ENCODE data around the gene TBRG4.

The TBRG4 gene

DNA sequence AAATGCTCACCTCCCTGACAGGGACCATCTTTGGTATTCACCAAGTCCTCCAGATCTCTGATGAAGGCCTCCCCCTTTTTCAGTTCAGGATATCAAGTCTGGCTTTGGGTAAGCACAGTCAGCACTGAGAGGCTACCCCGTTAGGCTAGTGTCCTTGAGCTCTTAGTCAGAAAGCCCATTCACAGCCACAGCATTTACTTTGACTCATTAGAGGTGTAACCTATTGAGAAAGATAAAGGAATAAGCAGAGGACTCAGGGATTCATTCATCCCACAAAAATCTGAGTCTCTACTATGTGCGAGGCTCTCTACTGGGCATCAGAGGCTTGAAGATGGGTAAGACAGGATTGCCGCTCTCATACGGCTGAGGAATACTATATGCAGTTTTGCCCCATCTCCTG is 32.1 kb upstream of the TBRG4 start:
- DNase-seq (ENCODE audit: low read depth in 3 of 3): no peak

DNA sequence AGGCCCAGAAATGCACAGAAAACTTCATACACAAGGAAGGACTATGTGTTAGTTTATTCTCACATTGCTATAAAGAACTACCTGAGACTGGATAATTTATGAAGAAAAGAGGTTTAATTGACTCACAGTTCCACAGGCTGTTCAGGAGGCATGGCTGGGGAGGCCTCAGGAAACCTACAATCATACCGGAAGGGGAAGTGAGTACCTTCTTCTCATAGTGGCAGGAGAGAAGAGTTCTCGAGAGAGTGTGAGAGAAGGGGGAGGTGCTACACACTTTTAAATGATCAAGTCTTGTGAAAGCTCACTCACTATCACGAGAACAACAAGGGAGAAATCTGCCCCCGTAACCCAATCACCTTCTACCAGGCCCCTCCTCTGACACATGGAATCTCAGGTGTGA is 29.3 kb upstream of the TBRG4 start:
- no peak for DNase-seq (ENCODE audit: low read depth in 3 of 3)

DNA sequence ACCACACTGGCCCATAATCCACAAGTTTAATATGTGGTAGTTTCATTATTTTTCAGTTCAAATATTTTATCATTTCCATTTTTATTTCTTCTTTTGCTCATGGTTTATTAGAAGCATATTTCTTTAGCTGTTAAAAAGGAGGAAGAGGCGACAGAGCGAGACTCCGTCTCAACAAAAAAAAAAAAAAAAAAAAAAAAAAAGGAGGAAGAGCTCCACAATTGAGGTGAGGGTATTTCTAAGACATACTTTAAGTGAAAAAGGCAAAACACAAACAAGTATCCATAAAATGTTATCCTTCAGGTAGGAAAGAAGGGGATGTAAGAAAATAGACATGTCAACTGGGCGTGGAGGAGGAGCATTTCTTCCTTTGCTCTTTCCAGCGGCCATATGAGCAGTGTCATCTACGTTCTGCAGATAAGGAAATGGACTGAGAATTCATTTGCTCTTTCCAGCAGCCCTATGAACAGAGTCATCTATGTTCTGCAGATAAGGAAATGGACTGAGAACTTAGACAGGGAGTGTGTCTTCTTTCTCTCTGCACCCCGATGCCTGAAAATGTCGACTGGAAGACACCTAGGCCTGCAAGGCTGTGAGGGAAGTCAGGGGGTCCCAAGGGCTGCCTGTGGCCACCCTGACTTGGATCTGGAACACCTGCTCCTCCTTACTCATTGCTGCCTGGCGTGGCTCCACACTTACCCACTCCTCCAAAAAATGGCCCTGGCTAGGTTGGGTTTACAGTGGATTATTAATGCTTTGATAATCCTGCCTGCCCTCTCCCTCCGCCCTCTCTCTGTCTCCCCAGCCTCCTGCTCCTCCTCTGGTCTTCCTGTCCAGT is 27.2 kb upstream of the TBRG4 start:
- DNase-seq (ENCODE audit: low read depth in 3 of 3): no peak

DNA sequence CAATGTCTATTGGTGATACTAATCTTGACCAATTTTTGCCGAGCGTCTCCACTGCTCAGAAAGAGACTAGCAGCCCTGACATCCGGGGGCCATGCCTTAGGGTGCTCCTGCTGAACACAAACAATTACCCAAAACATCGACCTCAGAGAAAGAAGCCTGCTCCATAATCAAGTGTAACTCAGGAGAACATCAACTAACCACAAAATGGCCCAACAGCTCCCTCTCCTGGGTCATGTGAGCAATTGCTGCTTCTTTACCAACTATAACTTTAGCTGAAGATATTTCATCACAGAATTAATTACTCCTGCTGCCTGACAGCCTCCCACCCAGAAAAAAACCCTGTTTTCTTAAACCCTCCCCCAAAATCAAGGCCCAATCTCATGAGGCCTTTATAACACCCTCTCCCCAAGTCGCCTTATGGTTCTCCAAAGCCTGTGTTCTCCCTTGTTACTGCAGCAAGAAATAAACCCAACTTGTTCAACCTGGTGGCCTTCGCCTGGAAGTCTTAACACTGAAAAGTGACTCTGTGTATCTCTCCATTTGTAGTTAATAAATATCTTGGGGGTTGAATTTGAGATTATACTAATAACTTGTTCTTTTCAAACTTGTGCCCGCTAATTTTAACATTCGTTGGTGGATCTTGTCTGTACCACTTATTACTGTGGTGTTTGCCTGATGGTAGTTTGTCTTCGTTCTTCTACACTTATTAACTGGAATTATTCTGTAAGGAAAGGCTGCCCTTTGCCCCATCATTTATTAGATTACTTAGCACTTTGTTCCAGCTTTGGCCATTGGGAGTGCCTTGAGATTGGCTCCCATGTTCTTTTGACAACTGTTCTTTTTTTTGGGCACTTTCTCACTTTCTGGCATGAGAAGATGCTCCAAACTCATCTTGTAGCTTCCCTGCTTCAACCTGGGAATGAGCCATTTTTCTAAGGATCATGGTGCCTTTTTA is 24.9 kb upstream of the TBRG4 start:
- peak; percentile 42 to 45 (median 43) for DNase-seq (ENCODE audit: low read depth in 3 of 3)

DNA sequence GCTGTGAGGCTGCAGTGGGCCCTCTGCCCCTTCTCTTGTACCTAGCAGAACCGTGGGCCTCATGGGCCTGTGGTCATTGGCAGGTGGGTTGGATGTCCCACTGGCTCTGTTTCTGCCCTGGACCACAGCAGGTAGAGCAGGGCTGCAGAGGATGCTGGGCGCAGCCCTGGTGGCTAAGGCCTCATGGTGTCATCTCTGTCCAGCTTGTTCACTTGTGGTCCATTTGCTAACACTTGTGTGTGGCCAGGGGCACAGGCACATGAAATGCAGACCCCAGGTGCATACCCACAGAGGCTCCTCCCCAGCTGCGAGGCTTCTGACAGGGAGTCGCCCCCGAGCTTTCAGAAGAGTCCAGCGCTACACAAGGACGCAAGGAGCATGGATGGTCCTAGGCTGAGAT is 22.4 kb upstream of the TBRG4 start:
- DNase-seq (ENCODE audit: low read depth in 3 of 3): no peak

DNA sequence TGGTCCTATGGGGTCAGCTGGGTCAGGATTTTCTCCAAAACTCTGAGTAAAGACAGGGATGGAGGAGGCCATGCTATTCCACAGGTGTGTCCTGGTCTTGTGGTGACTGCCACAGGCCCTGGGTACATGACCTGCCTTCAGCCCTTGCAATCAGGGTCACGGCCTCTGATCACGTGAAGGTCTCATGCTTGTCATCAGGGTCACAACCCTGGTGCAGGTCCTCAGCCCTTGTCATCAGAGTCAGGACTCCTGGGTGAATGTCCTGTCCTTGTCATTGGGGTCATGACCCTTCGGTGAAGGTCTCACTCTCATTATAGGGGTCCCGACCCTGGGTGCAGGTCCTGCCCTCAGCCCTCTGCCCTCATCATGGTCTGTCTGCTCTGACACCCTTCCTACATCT is 21.9 kb upstream of the TBRG4 start:
- no peak for DNase-seq (ENCODE audit: low read depth in 3 of 3)

DNA sequence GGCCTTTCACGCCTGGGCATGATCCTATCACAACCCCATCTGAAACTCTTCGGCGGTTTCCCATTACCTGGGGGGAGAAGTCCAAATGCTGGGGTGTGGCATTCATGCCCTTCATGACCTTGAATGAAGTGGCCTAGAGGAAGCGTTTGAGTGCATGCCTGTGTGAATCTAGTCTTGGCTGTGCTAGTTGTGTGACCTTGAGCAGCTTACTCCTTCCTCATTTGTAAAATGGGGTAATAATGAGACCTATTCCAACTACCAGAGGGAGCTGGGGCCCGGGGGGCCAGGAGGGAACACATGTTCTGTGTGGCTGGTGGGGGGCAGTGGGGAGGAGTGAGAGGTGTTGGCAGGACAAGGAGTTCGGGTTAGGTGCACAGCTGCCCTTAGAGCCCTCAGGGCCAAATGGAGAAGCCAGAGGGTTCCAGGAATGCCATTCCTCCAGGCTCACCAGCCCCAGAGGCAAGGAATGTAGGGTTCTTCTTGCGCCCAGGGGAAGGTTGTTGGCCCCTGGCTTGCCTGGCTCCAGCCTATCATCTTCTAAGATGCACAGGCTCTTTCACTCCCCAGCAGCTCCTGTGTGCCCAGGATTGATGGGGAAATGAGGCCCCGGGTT is 21.3 kb upstream of the TBRG4 start:
- no peak for DNase-seq (ENCODE audit: low read depth in 3 of 3)

DNA sequence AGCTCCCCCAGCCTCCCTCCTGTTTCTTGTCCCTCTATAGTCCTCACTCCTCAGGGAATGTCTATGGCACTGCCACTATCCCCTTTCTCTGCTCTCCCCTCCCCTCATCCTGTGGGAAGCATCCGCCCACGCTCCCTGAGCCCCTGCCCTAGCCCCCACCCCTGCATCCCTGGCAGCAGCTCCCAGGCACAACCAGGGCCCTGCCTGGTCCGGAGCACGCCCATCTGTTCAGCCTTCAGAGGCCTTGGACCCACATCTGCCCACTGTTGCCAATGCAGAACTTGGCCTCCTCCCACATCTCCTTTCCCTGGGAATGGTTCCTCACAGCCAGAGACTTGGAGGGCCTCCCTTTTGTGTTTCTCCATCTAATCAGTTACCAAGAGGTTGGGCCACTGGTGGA is 20.4 kb upstream of the TBRG4 start:
- no peak for DNase-seq (ENCODE audit: low read depth in 3 of 3)

DNA sequence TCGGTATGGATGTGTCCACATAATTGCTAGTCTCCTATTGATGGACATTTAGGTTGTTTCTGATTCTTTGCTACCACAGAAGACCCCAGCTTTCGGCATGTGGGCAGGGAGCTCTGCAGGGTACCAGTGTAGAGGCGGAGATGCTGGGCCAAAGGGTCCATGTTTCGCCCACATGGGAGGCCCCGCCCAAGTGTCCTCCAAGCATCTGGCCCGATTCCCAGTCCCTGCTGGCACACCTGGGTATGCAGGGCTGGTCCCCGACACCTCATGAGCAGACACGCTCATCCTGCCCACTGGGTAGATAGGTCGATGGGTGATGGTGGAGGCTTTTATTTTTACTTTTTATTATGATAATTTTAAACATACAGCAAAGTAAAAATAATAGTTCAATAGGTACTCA is 19.4 kb upstream of the TBRG4 start:
- DNase-seq (ENCODE audit: low read depth in 3 of 3): no peak

DNA sequence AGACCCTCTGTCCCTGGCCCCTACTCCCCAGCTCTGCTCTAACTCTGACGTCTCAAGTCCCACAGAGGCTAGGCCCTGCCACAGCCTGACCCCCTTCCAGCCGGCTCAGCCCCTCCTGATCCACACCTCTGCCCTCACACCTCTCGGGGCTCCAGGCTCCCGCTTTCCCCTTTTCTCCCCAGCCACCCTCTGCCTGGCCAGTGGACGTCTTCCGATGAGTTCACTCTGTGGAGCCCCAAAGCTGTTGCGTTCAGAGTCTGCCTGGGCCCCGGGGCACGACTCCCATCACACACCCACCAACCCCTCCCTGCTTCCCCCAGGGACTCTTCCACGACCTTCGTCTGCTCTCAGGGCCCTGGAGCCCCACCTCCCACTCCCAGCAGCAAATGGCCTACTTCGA is 18.4 kb upstream of the TBRG4 start:
- DNase-seq (ENCODE audit: low read depth in 3 of 3): no peak

DNA sequence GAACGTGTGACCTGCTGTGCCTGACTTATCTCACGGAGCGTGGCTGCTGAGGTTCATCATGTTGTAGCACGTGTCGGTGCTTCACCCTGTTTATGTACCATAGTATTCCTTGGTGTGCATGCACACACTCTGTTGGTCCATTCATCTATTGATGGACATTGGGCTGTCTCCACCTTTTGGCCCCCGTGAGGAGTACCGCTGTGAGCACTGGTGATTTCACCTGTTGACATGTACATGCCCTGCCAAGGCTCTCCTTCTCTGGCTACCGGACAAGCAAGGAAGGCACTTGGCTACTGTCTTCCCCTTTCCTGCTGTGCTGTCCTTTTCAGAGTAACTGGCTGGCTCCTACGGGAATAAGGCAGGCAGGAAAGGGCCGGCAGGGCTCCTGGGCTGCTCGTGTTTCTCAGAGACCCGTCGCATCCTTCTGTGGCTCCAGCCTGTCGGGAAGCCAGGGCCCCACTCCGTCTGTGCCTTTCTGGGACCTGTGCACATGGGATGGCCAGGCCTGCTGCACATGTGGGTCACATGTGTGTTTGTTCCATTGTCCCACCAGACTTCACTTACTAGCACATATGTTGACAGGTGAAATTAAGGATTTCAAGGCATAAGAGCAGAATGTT is 17.8 kb upstream of the TBRG4 start:
- no peak for DNase-seq (ENCODE audit: low read depth in 3 of 3)

DNA sequence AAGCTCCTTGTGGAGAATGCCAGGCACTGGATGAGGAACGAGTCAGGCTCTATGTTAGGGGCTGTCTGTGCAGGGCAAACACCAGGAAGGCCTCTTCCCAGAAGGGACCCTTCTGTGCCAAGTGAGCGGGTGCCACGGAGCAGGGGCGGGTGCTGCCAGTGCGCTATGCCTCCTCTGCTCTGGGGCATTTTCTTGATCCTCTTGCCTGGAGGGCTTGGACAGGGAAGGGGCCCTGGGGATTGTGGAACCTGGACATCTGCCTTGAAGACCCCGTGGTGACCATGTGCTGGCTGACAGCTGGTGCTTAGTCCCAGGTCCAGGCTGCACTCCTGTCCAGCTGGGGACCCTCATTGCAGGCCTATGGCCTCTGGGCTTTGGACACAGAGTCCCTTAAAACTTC is 15.4 kb upstream of the TBRG4 start:
- DNase-seq (ENCODE audit: low read depth in 3 of 3): no peak

DNA sequence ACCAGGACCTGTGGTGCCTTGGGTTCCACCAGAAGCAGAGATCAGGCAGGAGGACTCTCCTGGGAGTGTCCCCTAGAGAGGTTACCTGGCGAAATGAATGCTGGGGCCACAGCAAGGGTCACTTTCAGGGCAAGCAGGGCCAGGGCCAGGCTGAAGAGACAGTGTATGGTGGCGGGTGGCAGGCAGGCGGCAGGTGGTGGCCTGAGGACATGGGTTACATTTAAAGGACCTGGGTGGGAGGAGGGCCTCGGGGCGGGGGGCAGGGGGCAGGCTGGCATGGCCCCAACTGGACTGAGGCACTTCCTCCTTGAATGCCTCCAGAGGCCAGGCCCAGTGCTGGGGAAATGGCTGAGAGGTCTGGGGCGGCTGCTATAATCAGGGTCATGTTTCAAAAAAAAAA is 14.7 kb upstream of the TBRG4 start:
- DNase-seq (ENCODE audit: low read depth in 3 of 3): no peak

DNA sequence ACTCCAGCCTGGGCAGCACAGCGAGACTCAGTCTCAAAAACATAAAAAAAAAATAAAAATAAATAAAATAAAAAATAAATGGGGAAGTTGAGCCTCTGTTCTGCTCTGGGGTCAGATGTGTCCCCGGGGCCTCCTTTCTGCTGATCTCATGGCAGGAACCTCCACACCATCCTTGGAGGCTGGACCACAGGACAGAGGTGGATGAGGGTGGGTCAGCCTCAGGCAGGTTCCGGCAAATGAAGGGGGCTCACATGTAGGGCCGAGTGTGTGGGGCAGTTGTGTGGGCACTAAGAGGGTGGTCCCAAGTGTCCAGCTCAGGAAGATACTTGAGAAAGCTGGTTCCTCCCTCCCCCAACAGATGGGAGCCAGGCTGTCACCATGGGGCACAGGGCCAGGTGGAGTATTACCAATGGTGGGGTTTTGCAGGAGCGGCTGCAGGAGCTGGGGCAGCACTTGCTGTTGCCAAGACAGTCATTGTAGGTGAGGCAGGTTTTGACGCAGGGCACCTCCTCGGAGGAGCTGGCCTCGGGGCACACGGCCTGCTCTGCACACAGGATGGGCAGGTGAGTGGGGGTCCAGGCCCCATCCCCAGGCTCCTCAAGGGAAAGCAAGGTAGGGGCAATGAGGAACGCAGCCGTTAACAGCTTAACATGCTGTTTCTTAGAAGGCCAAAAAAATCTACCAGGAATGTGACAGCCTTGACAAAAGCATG is 13.9 kb upstream of the TBRG4 start:
- no peak for DNase-seq (ENCODE audit: low read depth in 3 of 3)

DNA sequence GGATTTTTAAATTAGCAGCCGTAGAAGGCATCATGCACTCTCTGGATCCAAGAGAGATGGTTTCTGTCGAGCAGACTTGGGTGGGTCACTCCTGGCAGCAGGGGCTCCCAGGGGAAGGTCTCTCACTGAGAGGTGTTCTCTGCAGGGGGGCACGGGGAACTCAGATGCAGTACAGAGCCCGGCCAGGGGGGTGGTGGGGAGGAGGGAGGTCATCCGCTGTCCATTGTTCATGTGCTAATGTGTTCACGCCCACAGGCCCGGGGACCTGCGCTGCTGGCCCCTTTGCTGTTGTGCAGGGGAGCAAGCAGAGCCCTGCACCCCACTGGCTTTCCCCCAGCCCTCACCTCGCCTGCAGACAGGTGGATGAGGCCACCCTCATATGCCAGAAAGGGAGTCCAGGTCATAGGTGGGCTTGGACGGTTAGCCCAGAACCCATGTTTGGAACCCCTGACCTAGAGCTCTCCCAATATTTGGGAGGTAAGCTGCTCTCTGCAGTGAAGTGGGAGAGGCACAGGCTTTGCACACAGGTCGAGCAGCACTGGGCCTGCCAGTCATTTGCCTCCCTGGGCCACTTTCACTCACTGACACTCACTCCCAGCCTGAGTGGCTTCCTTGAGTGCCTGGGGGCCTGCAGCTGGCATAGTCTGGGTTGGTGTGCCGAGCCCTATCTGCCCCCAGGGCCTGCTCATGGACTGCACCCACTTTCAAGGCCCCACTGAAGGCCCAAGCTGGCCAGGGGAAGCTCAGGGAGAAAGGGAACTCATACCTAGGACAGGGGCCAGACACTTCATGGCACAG is 12.6 kb upstream of the TBRG4 start:
- DNase-seq (ENCODE audit: low read depth in 3 of 3): no peak

DNA sequence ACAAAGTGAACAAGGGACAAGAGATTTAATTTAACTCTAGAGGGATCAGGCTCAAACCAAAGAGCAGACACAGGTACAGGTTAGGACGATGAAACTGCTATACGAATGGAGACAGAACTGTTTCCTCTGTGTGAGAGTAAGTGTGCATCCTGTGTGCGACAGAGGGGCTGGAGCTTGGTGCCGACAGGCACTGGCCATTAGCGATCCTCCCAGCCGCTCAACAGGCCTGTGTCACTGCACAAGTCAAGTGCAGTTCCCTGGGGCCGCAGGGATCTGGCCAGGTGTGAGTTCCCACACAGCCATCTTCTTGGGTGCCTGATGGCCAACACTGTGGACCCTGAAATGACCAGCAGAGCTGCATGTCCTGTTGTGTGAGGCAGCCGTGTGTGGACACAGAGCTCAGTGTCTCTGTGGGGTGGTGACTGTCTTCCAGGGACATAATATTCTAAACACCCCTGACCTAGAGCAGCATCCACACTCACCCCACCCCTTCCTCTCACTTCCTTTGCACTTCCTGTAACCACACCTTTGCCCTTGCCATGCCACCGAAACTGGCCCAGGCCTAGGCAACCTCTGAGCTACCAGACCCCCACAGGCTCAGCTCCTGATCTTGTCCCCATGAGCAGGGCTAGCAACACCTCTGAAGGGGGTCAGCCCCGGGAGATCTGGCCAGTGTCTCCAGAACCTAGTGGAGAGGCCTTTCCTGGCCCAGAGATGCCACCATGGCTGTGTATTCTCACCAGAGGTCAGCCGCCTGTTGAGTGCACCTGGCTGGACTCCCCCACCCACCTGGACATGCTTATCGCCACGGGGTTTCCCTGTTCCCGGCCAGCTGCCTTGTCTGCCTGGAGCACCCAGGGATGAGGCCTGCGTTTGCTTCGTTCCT is 11.7 kb upstream of the TBRG4 start:
- DNase-seq (ENCODE audit: low read depth in 3 of 3): no peak

DNA sequence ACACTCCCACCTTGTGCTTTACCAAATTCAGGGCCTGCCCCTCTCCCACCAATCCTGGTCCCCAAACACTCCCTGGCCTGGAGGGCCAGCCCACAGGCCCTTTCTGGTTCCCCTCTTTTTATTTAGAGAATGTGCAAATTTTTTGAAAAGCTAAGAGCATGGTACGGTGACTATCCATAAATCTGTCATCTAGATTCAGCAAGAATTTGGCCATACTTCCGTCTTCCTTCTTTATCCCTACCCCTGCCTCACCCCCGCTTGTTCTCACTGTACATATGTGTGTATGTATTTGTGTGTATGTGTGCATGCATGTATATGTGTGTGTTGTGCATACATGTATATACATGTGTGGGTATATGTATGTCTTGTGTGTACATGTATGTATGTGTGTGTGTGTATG is 8.1 kb upstream of the TBRG4 start:
- no peak for DNase-seq (ENCODE audit: low read depth in 3 of 3)

DNA sequence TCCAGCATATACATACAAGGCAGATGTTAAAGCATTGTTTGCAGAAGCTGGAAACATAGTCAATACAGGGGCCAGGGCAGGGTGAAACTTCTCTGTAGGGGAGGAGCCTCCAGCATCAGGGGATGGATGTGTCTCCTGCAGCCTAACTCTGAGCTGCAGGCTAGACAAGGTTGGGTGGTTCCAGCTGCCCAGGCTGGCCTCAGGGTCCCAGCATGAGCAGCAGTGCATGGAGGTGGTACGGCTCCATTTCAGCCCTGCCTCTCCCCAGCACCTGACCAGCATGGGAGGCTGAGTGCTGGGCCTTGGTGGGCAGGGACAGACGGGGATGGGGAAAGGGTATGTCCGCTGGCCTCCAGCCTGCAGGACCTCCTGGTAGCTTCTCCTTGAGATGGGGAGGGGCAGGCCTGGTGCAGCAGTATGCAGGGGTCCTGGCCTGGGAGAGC is 7.4 kb upstream of the TBRG4 start:
- DNase-seq (ENCODE audit: low read depth in 3 of 3): no peak

DNA sequence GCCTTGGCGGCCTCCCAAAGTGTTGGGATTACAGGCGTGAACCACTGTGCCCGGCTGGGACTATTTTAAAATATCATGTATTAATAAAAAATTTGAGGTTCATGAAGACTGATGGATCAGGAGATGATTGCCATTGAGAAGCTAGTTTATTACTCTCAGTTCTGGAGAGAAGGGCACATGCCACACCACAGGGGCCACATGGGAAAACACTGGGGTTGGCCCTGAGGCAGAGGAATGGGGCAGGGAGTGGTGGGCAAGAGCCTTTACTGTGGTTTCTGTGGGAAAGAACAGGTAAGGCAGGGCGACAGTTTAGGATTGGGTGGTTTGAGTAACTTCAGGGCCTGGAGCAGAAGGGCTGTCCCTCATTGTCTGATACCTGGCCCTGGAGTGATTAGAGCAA is 6.8 kb upstream of the TBRG4 start:
- no peak for DNase-seq (ENCODE audit: low read depth in 3 of 3)

DNA sequence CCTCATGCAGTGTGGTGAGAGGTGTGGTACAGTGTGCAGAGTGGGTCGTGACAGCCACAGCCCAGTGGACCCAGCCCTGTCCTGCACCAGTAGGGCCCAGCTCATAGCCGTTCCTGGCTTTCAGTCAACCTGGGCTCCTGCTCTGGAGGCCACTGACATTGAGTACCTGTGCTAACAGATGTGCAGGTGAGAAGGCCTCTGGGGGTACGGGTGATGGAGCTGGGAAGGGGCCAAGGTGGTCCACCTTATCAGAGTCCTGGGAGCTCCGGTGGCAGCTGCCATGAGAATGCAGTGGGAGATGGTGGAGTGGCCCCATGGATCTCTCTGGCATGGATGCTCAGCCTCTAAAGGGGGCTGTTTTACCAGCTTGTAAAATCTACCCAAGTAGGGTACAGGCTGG is 6.1 kb upstream of the TBRG4 start:
- no peak for DNase-seq (ENCODE audit: low read depth in 3 of 3)

Data from stimulated activated CD4-positive, alpha-beta T cell treated with anti-CD3 and anti-CD28 coated beads, TNF-alpha, amount 100 ng/mL, for 48 hours (primary cell).